Epithelial cell of proximal tubule (primary cell): Measurements from ENCODE around the gene DNMBP. TPM values are rescaled to one million over a fixed set of nuclear protein-coding genes. Genes with fewer than 3 reads are reported as not detected.
A peak's percentile ranks its signal among the peaks of the same experiment; 100 is the strongest.

Source experiments
- DNase-seq: peaks from one replicate; pipeline ENCODE4 v3.0.0-alpha.2; 2011; ENCODE audit warnings: low read depth
- H3K4me3 ChIP-seq: 2 replicates; pipeline ENCODE4 v1.5.1; 2011; ENCODE audit warnings: low read depth, mild to moderate bottlenecking, low read length
- CTCF ChIP-seq: conservative IDR thresholded peaks from 2 replicates; pipeline ENCODE4 v1.5.1; 2012; ENCODE audit warnings: low read depth, mild to moderate bottlenecking, low read length
- total RNA-seq: library from RNA; depleted of rRNA; stranded (reverse); fragments of >200 nt; gene quantifications from 2 replicates; pipeline ENCODE4 v1.2.3, GENCODE V29; 2015

DNMBP gene
- total RNA-seq, 1 donor from 2014 or later: 20.5 TPM

DNA sequence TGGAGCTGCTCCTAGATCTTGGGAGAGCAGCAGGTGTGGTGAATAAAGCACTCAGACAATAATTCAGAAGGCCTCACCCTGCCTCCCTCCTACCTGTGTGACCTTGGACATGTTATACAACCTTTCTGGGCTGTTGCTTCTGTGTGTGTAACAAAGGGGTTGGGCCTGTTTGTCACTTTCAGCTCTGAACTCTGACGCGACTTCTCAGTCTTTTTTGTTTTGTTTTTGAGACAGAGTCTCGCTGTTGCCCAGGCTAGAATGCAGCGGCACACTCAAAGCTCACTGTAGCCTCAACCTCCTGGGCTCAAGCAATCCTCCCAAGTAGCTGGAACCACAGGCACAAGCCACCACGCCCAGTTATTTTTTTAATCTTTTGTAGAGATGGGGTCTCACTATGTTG is 89.3 kb downstream of the DNMBP start:
- no peak overlapping the region for H3K4me3 ChIP-seq
- DNase-seq: no peak
- TF ChIP-seq CTCF: no peak

DNA sequence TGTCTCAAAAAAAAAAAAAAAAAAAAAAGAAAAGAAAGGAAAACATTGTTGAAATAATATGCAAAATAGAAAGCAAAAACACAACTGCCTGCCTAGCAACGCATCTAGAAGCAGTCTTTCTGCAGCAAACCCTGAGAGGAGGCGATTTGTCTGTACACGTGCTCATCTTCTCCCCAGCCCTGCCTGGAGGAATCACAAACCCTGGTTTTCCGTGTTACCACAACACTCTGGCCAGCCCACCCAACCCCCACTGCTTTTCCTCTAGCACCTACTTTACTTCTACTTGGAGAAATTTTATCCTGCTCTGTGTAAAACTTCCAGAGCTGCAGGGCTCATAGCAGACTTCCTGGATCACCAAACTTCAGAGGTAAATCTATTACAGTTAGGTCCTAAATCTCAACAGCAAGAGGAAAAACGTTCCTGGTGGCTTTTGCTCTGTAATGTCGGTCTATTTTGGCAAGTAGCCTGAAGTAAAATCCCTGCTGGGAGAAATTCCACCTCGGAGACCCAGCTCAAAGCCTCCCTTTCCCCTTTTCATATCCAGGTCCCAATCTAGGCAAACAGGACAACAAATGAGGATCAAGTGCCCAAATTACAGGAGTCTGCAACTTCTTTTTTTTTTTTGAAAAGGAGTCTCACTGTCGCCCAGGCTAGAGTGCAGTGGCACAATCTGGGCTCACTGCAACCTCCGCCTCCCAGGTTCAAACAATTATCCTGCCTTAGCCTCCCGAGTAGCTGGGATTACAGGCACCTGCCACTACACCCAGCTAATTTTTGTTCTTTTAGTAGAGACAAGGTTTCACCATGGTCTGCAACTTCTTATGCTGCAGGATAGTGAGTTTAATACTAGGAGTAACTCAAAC is 91.6 kb downstream of the DNMBP start:
- no peak for DNase-seq
- peak overlapping the region; percentile 47 for H3K4me3 ChIP-seq
- no peak for TF ChIP-seq CTCF

GRCh38 chr10:99916776-99917175 is 93.0 kb downstream of the DNMBP start:
- no peak for TF ChIP-seq CTCF
- DNase-seq: no peak

GRCh38 chr10:99915414-99915813 is 94.3 kb downstream of the DNMBP start:
- no peak for TF ChIP-seq CTCF
- no peak for DNase-seq
- H3K4me3 ChIP-seq: no peak overlapping the region

More at GRCh38 chr10:99916776-99917175, 93.0 kb downstream of the DNMBP start:
- H3K4me3 ChIP-seq: no peak overlapping the region

DNA sequence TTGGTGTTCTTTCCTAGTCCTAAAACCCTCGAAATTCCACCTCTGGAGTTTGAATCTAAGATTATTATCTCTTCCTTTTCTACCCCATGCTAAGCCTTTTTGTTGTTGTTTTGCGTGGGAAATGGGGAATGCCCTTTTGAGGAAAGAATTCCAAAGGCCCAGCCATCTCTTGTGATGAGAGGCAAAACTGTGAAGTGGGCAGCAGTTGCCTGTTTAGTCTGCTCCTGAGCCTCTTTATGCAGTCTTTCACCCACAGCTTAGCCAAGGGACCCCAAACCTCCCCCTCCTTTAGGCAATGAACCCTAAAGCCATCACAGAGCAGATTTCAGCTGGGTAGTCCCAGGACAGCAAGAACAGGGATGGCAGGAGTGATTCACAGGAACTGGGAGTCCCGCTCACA is 95.5 kb downstream of the DNMBP start:
- TF ChIP-seq CTCF: no peak
- no peak for DNase-seq
- H3K4me3 ChIP-seq: peak overlapping the region; percentile 29

DNA sequence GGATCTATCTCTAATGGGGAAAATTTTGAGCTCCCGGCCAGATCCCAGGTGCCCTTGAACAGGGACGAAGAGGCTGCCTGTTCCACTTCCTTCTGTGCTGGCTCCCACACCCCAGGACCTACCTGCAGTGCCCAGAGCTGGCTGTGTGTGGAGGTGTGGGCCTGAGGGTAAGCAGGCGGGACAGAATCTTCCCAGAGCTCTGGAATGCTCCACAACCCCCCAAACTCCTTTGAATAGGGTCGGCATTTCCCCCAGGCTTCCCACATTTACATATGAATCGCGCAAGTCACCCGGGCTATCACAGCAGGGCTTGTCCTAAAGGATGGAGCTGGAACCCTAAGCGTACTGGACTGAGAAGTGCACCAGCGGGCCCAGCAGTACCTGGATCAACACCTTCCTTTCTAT is 95.9 kb downstream of the DNMBP start:
- no peak for DNase-seq
- peak overlapping the region; percentile 29 for H3K4me3 ChIP-seq
- peak; percentile 29 for TF ChIP-seq CTCF

DNA sequence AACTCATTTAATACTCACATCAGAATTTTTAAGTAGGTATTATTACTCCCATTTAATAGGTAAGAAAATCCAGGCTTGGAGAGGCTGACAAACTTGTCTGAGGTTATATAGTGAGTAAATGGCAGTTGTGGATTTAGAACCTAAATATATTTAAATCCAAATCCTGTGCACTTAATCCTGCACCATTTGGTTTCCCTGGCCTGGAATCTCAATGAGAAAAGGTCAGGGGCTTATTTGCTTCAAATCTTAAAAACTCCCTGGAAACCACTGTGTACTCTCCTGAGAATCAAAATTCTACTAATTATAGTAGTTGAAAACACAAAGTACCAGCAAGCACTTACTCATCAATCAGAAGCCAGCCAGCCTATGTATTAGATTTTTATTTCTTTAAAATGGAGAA is 97.7 kb downstream of the DNMBP start:
- H3K4me3 ChIP-seq: no peak overlapping the region
- no peak for DNase-seq
- no peak for TF ChIP-seq CTCF
